Measurements from ENCODE around the gene CNTNAP5. TPM values are rescaled to one million over a fixed set of nuclear protein-coding genes. Genes with fewer than 3 reads are reported as not detected.

CNTNAP5 gene
- total RNA-seq, 1 donor, result not detected

DNA sequence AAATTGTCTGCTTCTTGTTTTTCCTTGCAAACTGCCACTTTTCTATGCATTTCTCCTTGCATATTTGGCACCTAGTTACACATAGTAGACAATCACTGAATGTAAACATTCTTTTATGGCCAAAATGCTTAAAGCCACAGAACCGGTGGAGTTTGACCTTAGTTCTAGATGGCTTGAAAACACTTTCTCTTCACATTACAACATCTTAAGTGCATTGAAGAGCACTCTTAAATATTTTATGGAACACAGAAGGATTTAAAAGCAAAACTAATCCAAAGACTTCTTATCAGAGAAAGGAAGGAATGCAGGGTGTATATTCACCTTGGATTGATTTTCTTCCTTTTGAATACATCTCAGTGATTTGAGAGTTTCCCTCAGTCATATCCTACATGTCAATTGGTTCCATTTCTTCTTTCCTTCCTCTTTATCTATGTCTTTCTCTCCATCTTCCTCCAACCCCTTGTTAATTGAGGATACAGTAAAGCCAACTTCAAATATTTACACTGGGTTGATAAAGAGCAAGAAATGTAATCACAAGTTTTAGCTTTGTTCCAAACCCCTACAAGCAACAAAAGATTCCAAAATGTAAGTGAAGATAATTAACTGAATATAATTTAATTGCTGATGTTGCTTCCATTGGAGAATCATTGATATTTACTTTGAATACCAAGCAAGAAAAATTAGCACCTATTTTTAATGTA, 548.0 kb downstream of the CNTNAP5 start:
- no peak for TF ChIP-seq CTCF (IDR thresholded peaks at IDR 0.05; ENCODE audit: insufficient read depth, low read depth, low read length)
- DNase-seq (ENCODE audit: low read depth), result no peak

GRCh38 chr2:124575497-124575896, 550.4 kb downstream of the CNTNAP5 start:
- no peak for DNase-seq (ENCODE audit: low read depth)
- H3K4me3 ChIP-seq (ENCODE audit: low read depth, low read length), result no peak overlapping the region
- TF ChIP-seq CTCF (IDR thresholded peaks at IDR 0.05; ENCODE audit: insufficient read depth, low read depth, low read length), result no peak

More for the DNA sequence above, 548.0 kb downstream of the CNTNAP5 start:
- H3K4me3 ChIP-seq (ENCODE audit: low read depth, low read length), result no peak overlapping the region

- no peak for TF ChIP-seq CTCF (IDR thresholded peaks at IDR 0.05; ENCODE audit: insufficient read depth, low read depth, low read length)
- no peak for DNase-seq (ENCODE audit: low read depth)
- H3K4me3 ChIP-seq (ENCODE audit: low read depth, low read length), result no peak overlapping the region
Measured at GRCh38 chr2:124580263-124580662, 555.2 kb downstream of the CNTNAP5 start.

DNA sequence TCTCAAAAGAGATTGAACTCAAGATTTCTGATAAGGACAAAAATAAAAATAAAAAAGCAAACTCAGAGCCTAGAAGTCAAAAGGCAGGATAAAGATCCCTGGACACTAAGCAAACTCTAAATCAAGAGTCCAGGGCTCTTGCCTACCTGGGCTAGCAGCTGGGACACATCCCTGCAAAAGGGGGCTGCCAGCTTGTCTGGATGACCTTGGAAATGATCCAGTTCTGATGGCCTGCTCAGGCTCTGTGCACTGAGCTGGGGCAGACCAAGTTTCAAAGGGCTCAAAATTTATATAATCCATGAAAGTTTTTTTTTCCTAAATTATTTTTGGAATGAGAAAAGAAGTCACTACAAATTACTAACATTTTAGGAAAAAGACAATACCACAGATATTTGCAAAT, 557.3 kb downstream of the CNTNAP5 start:
- no peak for TF ChIP-seq CTCF (IDR thresholded peaks at IDR 0.05; ENCODE audit: insufficient read depth, low read depth, low read length)
- DNase-seq (ENCODE audit: low read depth), result no peak
- H3K4me3 ChIP-seq (ENCODE audit: low read depth, low read length), result no peak overlapping the region

- no peak overlapping the region for H3K4me3 ChIP-seq (ENCODE audit: low read depth, low read length)
- no peak for TF ChIP-seq CTCF (IDR thresholded peaks at IDR 0.05; ENCODE audit: insufficient read depth, low read depth, low read length)
- DNase-seq (ENCODE audit: low read depth), result no peak
Measured at GRCh38 chr2:124584615-124585014, 559.5 kb downstream of the CNTNAP5 start.

DNA sequence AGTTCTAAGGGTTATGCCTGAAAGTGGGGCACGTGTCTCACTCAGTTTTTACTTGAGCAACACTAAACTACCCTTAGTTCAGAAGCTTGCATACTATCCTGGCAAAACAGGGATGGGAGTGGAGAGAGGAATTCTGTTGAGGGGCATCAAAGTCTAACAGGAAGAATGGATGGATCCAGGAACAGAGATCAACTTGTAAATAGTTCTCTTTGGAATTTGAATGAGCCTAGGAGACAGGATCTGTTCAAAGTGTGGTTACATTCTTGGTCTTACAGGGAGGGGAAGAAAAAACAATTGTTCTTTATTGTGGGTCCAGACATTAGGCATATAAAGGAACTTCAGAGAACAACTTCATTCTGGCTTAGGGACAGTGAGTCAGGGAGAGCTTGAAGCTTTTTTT, 560.2 kb downstream of the CNTNAP5 start:
- H3K4me3 ChIP-seq (ENCODE audit: low read depth, low read length), result no peak overlapping the region
- DNase-seq (ENCODE audit: low read depth), result no peak
- TF ChIP-seq CTCF (IDR thresholded peaks at IDR 0.05; ENCODE audit: insufficient read depth, low read depth, low read length), result no peak

DNA sequence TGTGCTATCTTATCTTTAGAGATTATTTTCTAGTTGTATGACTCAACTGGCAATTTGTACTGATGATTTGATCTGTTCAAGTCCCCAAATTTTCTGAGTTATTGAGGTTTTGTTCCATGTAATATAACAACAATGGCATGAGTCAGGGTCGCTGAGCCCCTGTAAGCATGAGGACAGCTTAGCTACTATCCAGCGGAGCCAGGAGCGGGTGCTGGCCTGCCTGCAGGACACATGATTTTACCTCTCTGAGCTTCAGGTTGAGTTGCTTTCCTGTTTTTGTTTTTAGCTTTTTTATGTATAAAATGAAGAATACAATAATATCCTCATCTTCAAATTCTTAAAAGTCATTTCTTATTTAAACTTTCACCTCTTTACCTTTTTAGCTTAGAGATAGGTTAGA, 561.1 kb downstream of the CNTNAP5 start:
- no peak for DNase-seq (ENCODE audit: low read depth)
- no peak overlapping the region for H3K4me3 ChIP-seq (ENCODE audit: low read depth, low read length)
- no peak for TF ChIP-seq CTCF (IDR thresholded peaks at IDR 0.05; ENCODE audit: insufficient read depth, low read depth, low read length)
